ENCODE results near the gene OR1I1.

The OR1I1 gene

GRCh38 chr19:15122331-15123030, 40.5 kb downstream of the OR1I1 start:
- in situ Hi-C loops (cut with MboI; ENCODE audit: low sequenced_read_pairs, unreplicated experiment): loop anchor here (25.0 kb wide), 1 partner anchor 560 kb away; the partner anchor contains the start of gene NDUFB7
- TF ChIP-seq CTCF (IDR thresholded peaks at IDR 0.05; ENCODE audit: borderline replicate concordance, control extremely low read depth, extremely low read depth, insufficient read depth, missing control alignments): no peak
- DNase-seq (ENCODE audit: low spot score): no peak

- no peak for TF ChIP-seq CTCF (IDR thresholded peaks at IDR 0.05; ENCODE audit: borderline replicate concordance, control extremely low read depth, extremely low read depth, insufficient read depth, missing control alignments)
- in situ Hi-C loops (cut with MboI; ENCODE audit: low sequenced_read_pairs, unreplicated experiment): loop anchor here (25.0 kb wide), 1 partner anchor 561 kb away; the partner anchor contains the start of gene NDUFB7
- no peak for DNase-seq (ENCODE audit: low spot score)
These were observed 41.2 kb downstream of the OR1I1 start for GRCh38 chr19:15123031-15123890.

GRCh38 chr19:15123900-15124299, 41.9 kb downstream of the OR1I1 start:
- TF ChIP-seq CTCF (IDR thresholded peaks at IDR 0.05; ENCODE audit: borderline replicate concordance, control extremely low read depth, extremely low read depth, insufficient read depth, missing control alignments): no peak
- DNase-seq (ENCODE audit: low spot score): no peak
- in situ Hi-C loops (cut with MboI; ENCODE audit: low sequenced_read_pairs, unreplicated experiment): loop anchor here (25.0 kb wide), 1 partner anchor 562 kb away; the partner anchor contains the start of gene NDUFB7

GRCh38 chr19:15124572-15125231, 42.7 kb downstream of the OR1I1 start:
- TF ChIP-seq CTCF (IDR thresholded peaks at IDR 0.05; ENCODE audit: borderline replicate concordance, control extremely low read depth, extremely low read depth, insufficient read depth, missing control alignments): no peak
- peak; percentile 45 for DNase-seq (ENCODE audit: low spot score)
- in situ Hi-C loops (cut with MboI; ENCODE audit: low sequenced_read_pairs, unreplicated experiment): loop anchor here (25.0 kb wide), 1 partner anchor 562 kb away; the partner anchor contains the start of gene NDUFB7

GRCh38 chr19:15125232-15126067, 43.4 kb downstream of the OR1I1 start:
- TF ChIP-seq CTCF (IDR thresholded peaks at IDR 0.05; ENCODE audit: borderline replicate concordance, control extremely low read depth, extremely low read depth, insufficient read depth, missing control alignments): no peak
- in situ Hi-C loops (cut with MboI; ENCODE audit: low sequenced_read_pairs, unreplicated experiment): no loop called here
- peak; percentile 99 for DNase-seq (ENCODE audit: low spot score)
